HFFc6 (cell line): ENCODE measurements around the gene PRF1. TPM values are rescaled to one million over a fixed set of nuclear protein-coding genes. Genes with fewer than 3 reads are reported as not detected.

ENCODE experiments used
- DNase-seq: peaks from one replicate; pipeline ENCODE4 v3.0.0-alpha.2; 2018
- H3K27ac Mint-ChIP-seq: 2 replicates; pipeline ENCODE4 v1.8.0; 2020; ENCODE audit warnings: mild to moderate bottlenecking, mixed read lengths
- H3K27me3 Mint-ChIP-seq: 2 replicates; pipeline ENCODE4 v1.8.0; 2021; ENCODE audit warnings: mild to moderate bottlenecking, moderate library complexity, mixed read lengths; ENCODE audit not compliant: insufficient read depth
- H3K36me3 Mint-ChIP-seq: 2 replicates; pipeline ENCODE4 v1.8.0; 2021; ENCODE audit warnings: low read depth, mixed read lengths
- H3K4me1 Mint-ChIP-seq: 2 replicates; pipeline ENCODE4 v1.8.0; 2020; ENCODE audit warnings: low read depth, mixed read lengths
- H3K4me3 Mint-ChIP-seq: 2 replicates; pipeline ENCODE4 v1.8.0; 2020; ENCODE audit warnings: mild to moderate bottlenecking, moderate library complexity, mixed read lengths
- H3K9me3 Mint-ChIP-seq: 2 replicates; pipeline ENCODE4 v1.8.0; 2020; ENCODE audit warnings: mild to moderate bottlenecking, mixed read lengths
- CTCF ChIP-seq: fragments of 200-600 bp; sonication (generic); IDR thresholded peaks from 2 replicates; pipeline ENCODE4 v1.5.0; 2021; ENCODE audit warnings: antibody characterized with exemption, mild to moderate bottlenecking
- total RNA-seq, 6 experiments: library from RNA; stranded (reverse); fragmentation: NEBNext Ultra II Directional; extraction: Animal tissue kit (Norgen Biotek cat#: 25700); gene quantifications; 2 replicates in 1 of 6; 3 replicates in 5 of 6; pipeline ENCODE4 v1.2.3, GENCODE V29; 2021

PRF1 gene
- total RNA-seq, 6 experiments from 2014 or later: not detected

- Mint-ChIP-seq H3K4me1 (no peaks in the 10 kb centered on the region), H3K9me3 (no peaks in the 10 kb centered on the region), H3K27ac (no peak overlapping the region), H3K4me3 (no peak overlapping the region), H3K36me3 (no peaks in the 10 kb centered on the region), H3K27me3 (peaks cover 45% of the 10 kb centered on the region)
- no peak for DNase-seq
- no peak for TF ChIP-seq CTCF
Measured at GRCh38 chr10:70595566-70596016, 7.0 kb downstream of the PRF1 start.

- Mint-ChIP-seq H3K36me3 (no peaks in the 10 kb centered on the region), H3K9me3 (no peaks in the 10 kb centered on the region), H3K27me3 (peaks cover 54% of the 10 kb centered on the region), H3K4me1 (no peaks in the 10 kb centered on the region), H3K4me3 (no peak overlapping the region), H3K27ac (no peak overlapping the region)
- TF ChIP-seq CTCF: no peak
- no peak for DNase-seq
Measured at GRCh38 chr10:70594161-70594560, 8.4 kb downstream of the PRF1 start.

- DNase-seq: no peak
- Mint-ChIP-seq H3K27me3 (peaks cover 59% of the 10 kb centered on the region), H3K36me3 (no peaks in the 10 kb centered on the region), H3K4me3 (no peak overlapping the region), H3K4me1 (no peaks in the 10 kb centered on the region), H3K27ac (no peak overlapping the region), H3K9me3 (no peaks in the 10 kb centered on the region)
- no peak for TF ChIP-seq CTCF
Measured at GRCh38 chr10:70593513-70593890, 9.0 kb downstream of the PRF1 start.

- H3K4me1 Mint-ChIP-seq: no peaks in the 10 kb centered on the region
- H3K36me3 Mint-ChIP-seq: no peaks in the 10 kb centered on the region
- H3K9me3 Mint-ChIP-seq: no peaks in the 10 kb centered on the region
- no peak for TF ChIP-seq CTCF
- H3K4me3 Mint-ChIP-seq: no peak overlapping the region
- no peak overlapping the region for H3K27ac Mint-ChIP-seq
- H3K27me3 Mint-ChIP-seq: peaks cover 63% of the 10 kb centered on the region
- DNase-seq: no peak
Measured at GRCh38 chr10:70592746-70593512, 9.6 kb downstream of the PRF1 start.

GRCh38 chr10:70592186-70592735 is 10.3 kb downstream of the PRF1 start:
- H3K27me3 Mint-ChIP-seq: peaks cover 64% of the 10 kb centered on the region

More at GRCh38 chr10:70592186-70592735, 10.3 kb downstream of the PRF1 start:
- Mint-ChIP-seq H3K36me3 (no peaks in the 10 kb centered on the region), H3K27ac (no peak overlapping the region), H3K4me3 (no peak overlapping the region), H3K9me3 (no peaks in the 10 kb centered on the region), H3K4me1 (no peaks in the 10 kb centered on the region)
- DNase-seq: no peak
- no peak for TF ChIP-seq CTCF
